Mesenteric fat pad (tissue), 1 donor: ENCODE data around the gene SCUBE1. TPM values are rescaled to one million over a fixed set of nuclear protein-coding genes. Genes with fewer than 3 reads are reported as not detected.

Experiments
- DNase-seq: peaks from one replicate; pipeline ENCODE4 v3.0.0-alpha.2; 2020; ENCODE audit warnings: low spot score
- long read RNA-seq: library from polyadenylated mRNA; unstranded; transcript quantifications from one replicate; pipeline ENCODE4 v2.0.0, GENCODE V29; 2020
- total RNA-seq: library from RNA; stranded (reverse); fragmentation: NEBNext Ultra II Directional; extraction: Animal tissue kit (Norgen Biotek cat#: 25700); gene quantifications from one replicate; pipeline ENCODE4 v1.2.1, GENCODE V29; 2021
- donor health status: DM: yes; HTN: yes; CAD: no.

SCUBE1 gene
- total RNA-seq, result 3.9 TPM
- long read RNA-seq, result 0 reads

- no peak for DNase-seq
These were observed at the start of gene SCUBE1 for GRCh38 chr22:43343262-43343669. Gene SCUBE1 (minus strand): TSS chr22:43343372. CDS start chr22:43343261, 111 bp downstream.

- DNase-seq, result no peak
These were observed 49.3 kb upstream of the SCUBE1 start for GRCh38 chr22:43392385-43392989.

DNA sequence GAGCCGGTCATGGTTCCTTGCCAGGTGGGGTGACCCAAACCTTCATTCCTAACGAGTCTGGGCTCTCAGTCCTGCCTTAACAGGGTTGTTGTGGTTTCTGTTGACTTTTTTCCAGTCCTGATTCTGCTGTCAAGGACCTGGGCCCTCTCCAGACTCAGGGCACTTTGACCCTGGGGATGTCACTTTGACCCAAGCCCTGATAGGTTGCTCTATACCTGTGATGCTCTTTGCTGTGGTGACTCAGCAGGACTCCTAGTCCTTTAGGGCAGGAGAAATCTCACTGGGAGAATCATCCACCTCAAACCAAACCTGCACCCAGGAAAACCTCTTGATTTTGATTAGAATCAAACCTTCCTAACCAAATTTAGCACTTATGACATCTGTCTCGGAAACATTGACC is 48.1 kb upstream of the SCUBE1 start:
- no peak for DNase-seq

DNA sequence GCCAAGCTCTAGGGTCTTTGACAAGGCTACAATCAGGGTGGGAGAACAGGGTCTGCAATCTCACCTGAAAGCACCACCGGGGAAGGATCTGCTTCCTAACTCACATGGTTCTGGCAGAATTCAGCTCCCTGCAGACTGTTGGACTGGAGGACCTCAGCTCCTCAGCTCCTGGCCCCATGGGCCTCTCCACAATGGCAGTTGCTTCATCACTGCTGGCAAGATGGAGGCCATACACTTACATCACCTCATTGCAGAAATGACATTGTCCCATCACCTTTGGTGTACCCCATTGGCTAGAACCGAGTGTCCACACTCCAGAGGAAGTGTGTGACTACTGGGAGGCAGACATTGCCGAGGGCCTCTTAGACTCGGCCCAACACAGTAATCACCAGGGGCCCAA is 47.7 kb upstream of the SCUBE1 start:
- DNase-seq, result no peak

DNA sequence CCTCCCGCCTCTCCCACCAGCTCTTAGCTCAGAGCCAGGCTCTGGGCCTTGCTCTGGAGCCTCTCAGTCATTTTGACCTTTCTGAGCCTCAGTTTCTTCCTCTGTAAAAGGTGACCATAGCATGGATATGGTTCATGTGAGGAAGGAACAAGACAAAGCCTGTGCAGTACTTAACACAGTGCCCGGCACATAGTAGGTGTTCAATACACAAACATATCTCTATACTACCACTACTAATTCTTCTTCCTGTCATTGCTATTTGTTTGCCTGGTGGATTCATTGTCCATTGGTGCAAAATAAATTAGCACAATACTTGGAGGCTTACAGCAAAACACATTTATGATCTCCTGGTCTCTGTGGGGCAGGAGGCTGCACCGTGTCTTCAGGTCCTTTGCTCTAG is 47.0 kb upstream of the SCUBE1 start:
- DNase-seq, result no peak

DNA sequence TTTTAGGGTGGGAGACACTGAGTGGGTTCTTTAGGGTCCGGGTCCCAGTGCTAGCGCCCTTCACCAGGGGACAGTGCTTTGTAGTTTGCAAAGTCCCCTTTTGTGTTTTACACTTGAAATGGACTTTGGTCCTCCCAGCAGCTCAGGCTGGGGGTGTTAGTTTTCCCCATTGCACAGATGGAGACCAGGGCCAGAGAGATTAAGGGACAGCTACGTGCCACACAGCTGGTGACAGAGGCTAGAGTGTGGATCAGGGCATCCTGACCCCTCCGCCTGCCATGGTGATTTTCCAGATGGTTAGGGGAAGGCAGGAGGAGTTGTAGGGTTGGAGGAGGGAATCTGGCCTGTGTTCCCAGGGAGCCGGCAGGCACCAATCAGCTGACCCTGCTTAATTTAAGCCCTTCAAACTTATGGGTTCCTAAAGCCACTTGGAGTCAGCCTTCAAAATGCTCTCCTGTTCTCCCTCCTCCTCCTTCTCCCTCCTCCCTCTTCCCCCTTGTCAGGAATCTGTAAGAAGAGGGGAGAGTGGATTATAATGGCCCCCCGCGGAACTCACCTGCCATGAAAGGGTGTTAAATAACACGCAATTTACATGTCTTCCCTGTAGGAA is 46.2 kb upstream of the SCUBE1 start:
- no peak for DNase-seq

- peak; percentile 93 for DNase-seq
These were observed 45.3 kb upstream of the SCUBE1 start for GRCh38 chr22:43388420-43388851.

DNA sequence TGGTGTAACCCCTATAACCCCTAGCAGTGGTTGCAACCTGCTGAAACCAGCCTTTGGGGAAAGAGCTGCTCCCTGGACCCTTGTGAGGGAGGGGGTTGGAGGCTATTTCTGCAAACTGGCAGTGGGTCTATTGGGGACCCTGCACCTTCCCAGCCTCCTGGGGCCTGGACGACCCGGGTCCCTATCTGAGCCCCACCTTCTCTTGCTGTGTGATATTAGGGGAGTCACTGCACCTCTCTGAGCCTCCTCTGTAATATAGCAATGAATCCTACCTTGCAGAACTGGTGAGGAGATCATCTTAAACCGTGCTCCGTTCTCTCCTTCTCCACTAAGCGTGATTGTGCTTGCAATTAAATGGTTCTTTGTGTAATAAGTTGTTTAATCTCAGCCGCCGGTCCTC is 44.6 kb upstream of the SCUBE1 start:
- DNase-seq, result no peak

- DNase-seq, result peak; percentile 93
These were observed 42.8 kb upstream of the SCUBE1 start for GRCh38 chr22:43385770-43386641.

GRCh38 chr22:43384863-43385262 is 41.7 kb upstream of the SCUBE1 start:
- no peak for DNase-seq

GRCh38 chr22:43381693-43382092 is 38.5 kb upstream of the SCUBE1 start:
- no peak for DNase-seq

- DNase-seq, result no peak
These were observed 34.9 kb upstream of the SCUBE1 start for GRCh38 chr22:43377896-43378704.

DNA sequence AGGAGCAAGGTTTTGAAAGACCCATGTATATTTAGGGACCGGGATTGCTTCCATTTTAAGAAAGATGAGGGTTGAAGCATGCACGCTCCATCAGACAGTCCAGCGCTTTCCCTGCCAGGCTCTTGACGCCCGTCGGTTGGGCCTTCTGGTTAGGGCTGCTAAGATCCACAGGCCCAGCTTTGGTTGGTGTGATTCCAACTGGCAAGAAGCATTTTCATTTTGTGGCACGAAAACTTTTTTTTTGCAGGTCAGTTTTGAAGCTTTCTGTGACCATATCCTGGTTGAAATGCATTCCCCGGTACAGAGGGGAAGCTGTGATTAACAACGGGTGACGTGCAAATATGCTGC is 34.4 kb upstream of the SCUBE1 start:
- DNase-seq, result no peak

DNA sequence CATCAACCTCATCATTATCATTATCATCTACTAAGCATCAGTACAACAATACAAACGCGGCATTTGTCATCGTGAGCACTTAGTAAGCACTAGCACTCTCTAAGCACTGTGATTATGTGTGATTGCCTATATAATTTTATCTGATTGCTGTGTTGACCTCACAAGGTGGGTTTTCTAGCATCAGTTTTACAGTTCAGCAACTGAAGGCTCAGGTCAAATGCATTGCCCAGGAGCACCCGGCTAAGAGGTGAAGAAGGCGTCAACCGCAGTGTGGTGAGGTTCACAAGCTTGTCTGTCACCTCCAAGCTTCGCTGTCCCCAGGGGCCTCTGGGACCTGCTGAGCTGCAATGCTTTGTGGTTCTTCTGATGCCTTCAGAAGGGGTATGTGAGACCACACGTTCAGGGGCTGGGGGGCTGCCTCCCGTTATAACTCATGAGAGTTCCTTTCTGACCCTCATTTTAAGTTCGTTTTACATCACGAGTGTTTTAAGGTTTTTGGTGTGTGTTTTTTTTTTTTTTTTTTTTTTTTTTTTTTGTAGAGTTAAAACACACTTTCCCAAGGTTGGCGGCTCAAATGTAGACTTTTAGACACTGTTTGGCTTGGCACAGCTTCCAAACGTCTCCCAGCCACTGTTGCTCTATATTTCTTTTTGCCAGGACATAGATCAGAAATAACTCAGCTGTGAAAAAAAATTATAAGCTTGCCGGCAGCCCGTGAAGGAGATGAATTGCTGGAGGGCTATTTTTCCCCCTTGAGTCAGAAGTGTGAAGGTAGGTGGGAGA is 33.8 kb upstream of the SCUBE1 start:
- no peak for DNase-seq

GRCh38 chr22:43375951-43376455 is 32.8 kb upstream of the SCUBE1 start:
- DNase-seq, result no peak

DNA sequence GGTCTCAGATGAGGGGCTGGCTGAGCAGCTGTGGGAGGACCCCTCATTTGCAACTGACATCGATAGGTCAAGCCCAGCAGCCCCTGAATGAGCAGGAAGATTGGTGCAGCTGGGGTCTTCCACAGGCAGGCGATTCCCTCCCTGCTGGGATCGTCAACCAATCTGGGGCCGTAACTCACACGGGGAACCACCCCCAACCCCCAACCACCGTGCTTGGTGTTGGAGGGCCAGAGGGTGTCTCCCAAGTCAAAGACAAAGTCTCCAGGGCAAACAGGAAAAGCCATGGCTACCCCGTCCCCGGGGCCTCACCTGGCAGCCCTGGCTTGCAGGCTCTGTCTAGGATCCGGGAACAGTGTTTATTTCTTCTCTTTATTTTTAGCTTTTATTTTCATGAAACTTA is 26.9 kb upstream of the SCUBE1 start:
- DNase-seq, result no peak

DNA sequence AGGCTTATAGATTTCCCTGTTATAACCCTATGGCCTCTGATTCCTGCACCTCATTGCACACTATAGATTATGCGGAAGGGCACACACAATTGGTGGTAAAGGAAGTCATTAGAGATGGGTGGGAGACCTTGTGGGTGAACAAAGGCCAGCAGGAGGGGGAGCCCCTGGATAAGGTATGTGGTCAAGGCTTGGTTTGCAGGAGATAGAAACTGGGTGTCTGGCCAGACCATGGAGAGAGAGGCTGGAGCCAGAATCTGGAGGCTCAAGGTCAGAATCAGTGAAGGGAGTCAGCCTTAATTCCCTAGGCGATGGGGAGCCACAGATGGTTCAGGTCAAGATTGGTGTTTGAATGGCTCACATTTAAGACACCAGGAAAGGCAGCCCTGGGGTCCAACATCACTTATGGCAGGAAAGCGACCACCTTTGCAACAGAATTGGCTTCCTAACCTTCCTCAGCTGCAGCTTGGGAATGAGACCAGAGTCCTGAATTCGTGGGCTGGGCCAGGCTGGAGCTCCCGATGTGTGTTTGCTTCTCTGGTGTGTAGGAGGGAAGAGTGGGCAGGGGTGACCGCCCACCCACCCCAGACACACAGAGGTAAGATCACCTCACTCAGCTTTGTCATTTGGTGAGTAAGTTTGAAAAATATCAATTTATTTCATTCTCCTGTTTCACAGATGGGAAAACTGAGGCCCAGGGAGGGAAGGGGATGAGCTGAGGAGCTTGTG is 22.7 kb upstream of the SCUBE1 start:
- DNase-seq, result no peak

- no peak for DNase-seq
These were observed 20.9 kb upstream of the SCUBE1 start for GRCh38 chr22:43364169-43364435.

DNA sequence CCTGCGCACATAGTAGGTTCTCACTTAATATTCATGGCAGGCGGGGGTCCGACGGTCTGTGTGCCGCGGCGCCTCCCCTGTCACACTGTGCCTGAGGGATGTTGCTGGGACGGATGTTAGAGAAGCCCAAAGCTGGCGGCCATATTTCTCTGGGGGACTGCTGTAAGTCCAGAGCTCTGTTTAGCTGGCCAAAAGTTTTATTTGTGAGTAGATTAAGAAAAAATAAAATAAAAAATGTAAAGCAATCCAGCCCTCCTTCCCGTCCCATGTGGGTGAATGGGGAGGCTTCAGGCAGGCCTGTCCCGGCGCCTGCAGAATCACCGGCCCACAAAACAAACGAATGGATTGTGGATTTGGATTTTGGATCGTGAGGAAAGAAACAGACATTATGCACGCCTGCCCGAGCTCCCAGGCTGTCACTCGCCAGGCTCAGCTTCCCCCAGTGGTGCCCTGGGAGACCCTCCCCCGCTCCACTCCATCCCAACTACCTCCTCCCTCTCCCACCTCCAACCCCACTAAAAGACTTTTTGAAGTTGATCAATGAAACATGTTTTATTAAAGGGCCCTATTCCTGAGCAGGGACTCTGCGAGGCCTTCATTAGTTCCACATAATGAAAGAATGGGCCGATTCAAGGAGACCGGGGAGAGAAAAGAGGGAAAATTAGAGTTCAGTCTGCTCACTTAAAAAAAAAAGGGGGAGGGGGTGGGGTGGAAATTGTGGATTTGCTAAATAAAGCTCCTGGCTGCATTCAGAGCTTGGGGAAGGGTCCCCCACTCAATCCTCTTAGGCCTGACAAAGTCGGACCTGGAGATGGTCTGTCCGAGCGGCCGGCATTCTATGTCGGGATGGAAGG is 20.4 kb upstream of the SCUBE1 start:
- DNase-seq, result no peak
